Activated CD8-positive, alpha-beta memory T cell treated with anti-CD3 and anti-CD28 coated beads, Interleukin-2, amount 10 ng/mL, durations not matched to agents 7 days and 5 days (primary cell): Measurements from ENCODE around the gene MAN1B1. TPM values are rescaled to one million over a fixed set of nuclear protein-coding genes. Genes with fewer than 3 reads are reported as not detected.

ENCODE experiments used
- ATAC-seq: fragments of 150-1000 bp; cut with Tn5 transposase; one replicate; pipeline ENCODE4 v1.10.0; 2021; ENCODE audit warnings: moderate library complexity
- CTCF ChIA-PET: fragments of 350-600 bp; sonication (Branson Sonifier 250); formaldehyde crosslinking; loops from one replicate; lab custom pipeline; 2021; ENCODE audit warnings: antibody characterized with exemption; lab: Charles Lee
- DNase-seq: peaks from one replicate; pipeline ENCODE4 v3.0.0-alpha.2; 2020
- H3K27ac Mint-ChIP-seq: one replicate; pipeline ENCODE4 v1.8.0; 2021; ENCODE audit warnings: mild to moderate bottlenecking, mixed read lengths
- H3K27me3 Mint-ChIP-seq: one replicate; pipeline ENCODE4 v1.8.0; 2021; ENCODE audit warnings: mixed read lengths
- H3K36me3 Mint-ChIP-seq: one replicate; pipeline ENCODE4 v1.8.0; 2021; ENCODE audit warnings: mild to moderate bottlenecking, mixed read lengths
- H3K4me1 Mint-ChIP-seq: one replicate; pipeline ENCODE4 v1.8.0; 2021; ENCODE audit warnings: mixed read lengths
- H3K4me3 Mint-ChIP-seq: one replicate; pipeline ENCODE4 v1.8.0; 2021; ENCODE audit warnings: mild to moderate bottlenecking, moderate library complexity, mixed read lengths
- H3K9me3 Mint-ChIP-seq: one replicate; pipeline ENCODE4 v1.8.0; 2022; ENCODE audit warnings: low read depth, mixed read lengths
- total RNA-seq, 2 experiments: library from RNA; stranded (reverse); gene quantifications; one replicate each; pipeline ENCODE4 v1.2.3, GENCODE V29; 2021

The MAN1B1 gene
- total RNA-seq, 2 experiments from 2014 or later, result 43.8 to 60.6 TPM

- peak; percentile 89 for DNase-seq
- peaks cover 16% of the 10 kb centered on the region for H3K4me1 Mint-ChIP-seq
- no peaks in the 10 kb centered on the region for H3K36me3 Mint-ChIP-seq
- H3K27me3 Mint-ChIP-seq, result peaks cover 43% of the 10 kb centered on the region
- peak within 1 kb of the TSS; percentile 71 for H3K4me3 Mint-ChIP-seq
- H3K9me3 Mint-ChIP-seq, result no peaks in the 10 kb centered on the region
- ATAC-seq, result peak; percentile 82
- no peak within 1 kb of the TSS for H3K27ac Mint-ChIP-seq
- CTCF ChIA-PET, result interaction anchor here (0.6 to 5.5 kb wide), 45 partner anchors 10 to 316 kb away, joined by 3 to 183 read pairs (median 4); partner anchors contain the start of genes ABCA2, CLIC3, CYSRT1 and FBXW5
Measured at GRCh38 chr9:137046088-137046787, 40.5 kb upstream of the MAN1B1 start, which contains the start of gene NPDC1. Gene NPDC1, minus strand, starts transcription at chr9:137046177. Its CDS starts 188 bp downstream, at chr9:137045989.

DNA sequence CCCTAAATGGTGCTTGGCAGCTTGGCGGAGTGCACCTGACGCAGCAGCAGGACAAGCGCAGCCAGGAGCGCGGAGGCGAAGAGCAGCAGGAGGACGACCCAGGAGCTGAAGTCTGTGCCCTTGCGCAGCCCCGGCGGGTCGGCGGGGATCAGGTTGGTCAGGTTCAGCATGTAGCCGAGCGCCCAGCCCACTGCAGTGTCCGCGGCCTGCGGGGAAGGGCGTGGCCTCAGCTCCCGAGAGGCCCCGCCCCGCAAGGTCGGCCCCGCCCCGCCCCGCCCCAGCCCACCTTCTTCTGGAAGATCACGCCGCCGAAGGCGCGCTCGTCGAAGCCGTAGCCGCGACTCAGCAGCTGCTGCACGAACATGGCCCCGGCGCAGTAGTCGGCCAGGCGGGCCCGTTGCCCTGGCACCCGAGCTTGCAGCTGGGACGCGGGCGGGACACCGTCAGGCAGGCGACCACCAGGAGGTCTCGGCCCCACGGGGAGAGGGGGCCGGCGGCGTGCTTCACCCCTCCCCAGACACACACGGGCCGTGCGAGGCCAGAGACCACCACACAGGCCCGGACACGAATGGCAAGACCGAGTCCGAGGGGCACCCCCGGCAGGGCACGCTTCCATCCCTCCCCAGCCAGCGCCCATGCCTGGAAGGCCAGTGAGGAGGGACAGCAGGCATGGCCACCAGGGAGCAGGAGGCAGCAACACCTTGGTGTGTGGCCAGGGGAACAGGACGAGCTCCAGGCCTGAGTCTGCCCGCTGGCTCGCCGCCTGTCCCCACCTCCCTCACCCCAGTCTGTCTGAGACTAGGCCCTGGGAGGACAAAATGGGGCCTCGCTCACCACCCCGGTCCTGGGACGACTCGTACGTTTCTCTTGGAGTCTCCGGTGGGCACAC is 37.9 kb upstream of the MAN1B1 start:
- no peak overlapping the region for H3K27ac Mint-ChIP-seq
- no peak overlapping the region for H3K4me3 Mint-ChIP-seq
- DNase-seq (no peak), ATAC-seq (no peak)
- H3K27me3 Mint-ChIP-seq, result peaks cover 56% of the 10 kb centered on the region
- no peaks in the 10 kb centered on the region for H3K9me3 Mint-ChIP-seq
- H3K4me1 Mint-ChIP-seq, result peaks cover 15% of the 10 kb centered on the region
- H3K36me3 Mint-ChIP-seq, result no peaks in the 10 kb centered on the region
- CTCF ChIA-PET, result interaction anchor here (1.0 to 5.5 kb wide), 8 partner anchors 10 to 188 kb away, joined by 3 to 183 read pairs (median 6); partner anchors contain the start of genes RNF224 and SAPCD2

DNA sequence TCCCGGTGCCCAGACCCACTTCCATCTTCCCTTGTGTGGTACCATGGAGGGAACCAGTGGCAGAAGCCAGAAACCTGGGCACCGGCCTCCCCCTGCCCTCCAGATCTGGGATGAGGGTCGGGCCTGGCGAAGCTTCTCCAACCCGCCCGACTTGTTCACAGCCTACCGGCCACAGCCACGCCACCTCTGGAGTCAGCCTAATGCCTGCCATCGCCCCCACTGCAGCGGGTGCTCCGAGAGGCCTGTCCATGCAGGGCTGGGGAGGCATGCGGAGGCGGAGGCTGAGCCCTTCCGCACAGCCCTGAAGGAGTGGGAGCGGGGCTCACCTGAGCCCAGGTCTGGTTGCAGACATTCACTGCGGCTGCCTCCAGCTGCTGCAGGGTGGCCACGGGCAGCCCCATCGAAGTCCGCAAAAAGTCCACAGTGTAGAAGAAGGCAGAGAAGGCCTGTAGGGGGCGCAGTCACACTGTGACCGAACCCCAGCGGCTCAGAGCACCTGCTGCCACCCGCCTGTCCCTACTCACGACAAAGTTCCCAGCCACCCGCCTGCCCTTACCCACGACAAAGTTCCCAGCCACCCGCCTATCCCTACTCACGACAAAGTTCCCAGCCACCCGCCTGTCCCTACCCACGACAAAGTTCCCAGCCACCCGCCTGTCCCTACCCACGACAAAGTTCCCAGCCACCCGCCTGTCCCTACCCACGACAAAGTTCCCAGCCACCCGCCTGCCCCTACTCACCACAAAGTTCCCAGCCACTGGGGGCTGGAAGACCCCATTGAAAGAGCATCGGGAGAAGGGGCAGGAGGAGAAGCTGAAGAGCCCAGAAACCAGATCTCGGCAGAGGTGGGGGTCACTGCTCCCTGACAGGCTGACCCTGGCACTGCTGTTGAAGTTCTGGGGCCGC is 37.0 kb upstream of the MAN1B1 start:
- DNase-seq (peak; percentile 73), ATAC-seq (no peak)
- H3K36me3 Mint-ChIP-seq, result no peaks in the 10 kb centered on the region
- no peaks in the 10 kb centered on the region for H3K9me3 Mint-ChIP-seq
- H3K27me3 Mint-ChIP-seq, result peaks cover 51% of the 10 kb centered on the region
- CTCF ChIA-PET, result interaction anchor here (1.0 to 5.5 kb wide), 7 partner anchors 9 to 187 kb away, joined by 3 to 183 read pairs (median 6); partner anchors contain the start of genes RNF224 and SAPCD2
- H3K4me3 Mint-ChIP-seq, result no peak overlapping the region
- H3K27ac Mint-ChIP-seq, result no peak overlapping the region
- H3K4me1 Mint-ChIP-seq, result peaks cover 7% of the 10 kb centered on the region

- H3K27ac Mint-ChIP-seq, result no peak overlapping the region
- CTCF ChIA-PET, result interaction anchor here (1.4 to 5.5 kb wide), 2 partner anchors 18 to 186 kb away, joined by 3 to 183 read pairs; partner anchors contain the start of gene SAPCD2
- no peak for DNase-seq
- H3K9me3 Mint-ChIP-seq, result no peaks in the 10 kb centered on the region
- H3K27me3 Mint-ChIP-seq, result peaks cover 46% of the 10 kb centered on the region
- peaks cover 3% of the 10 kb centered on the region for H3K4me1 Mint-ChIP-seq
- H3K36me3 Mint-ChIP-seq, result no peaks in the 10 kb centered on the region
- ATAC-seq, result no peak
- no peak overlapping the region for H3K4me3 Mint-ChIP-seq
Measured at GRCh38 chr9:137050570-137050969, 36.2 kb upstream of the MAN1B1 start.

DNA sequence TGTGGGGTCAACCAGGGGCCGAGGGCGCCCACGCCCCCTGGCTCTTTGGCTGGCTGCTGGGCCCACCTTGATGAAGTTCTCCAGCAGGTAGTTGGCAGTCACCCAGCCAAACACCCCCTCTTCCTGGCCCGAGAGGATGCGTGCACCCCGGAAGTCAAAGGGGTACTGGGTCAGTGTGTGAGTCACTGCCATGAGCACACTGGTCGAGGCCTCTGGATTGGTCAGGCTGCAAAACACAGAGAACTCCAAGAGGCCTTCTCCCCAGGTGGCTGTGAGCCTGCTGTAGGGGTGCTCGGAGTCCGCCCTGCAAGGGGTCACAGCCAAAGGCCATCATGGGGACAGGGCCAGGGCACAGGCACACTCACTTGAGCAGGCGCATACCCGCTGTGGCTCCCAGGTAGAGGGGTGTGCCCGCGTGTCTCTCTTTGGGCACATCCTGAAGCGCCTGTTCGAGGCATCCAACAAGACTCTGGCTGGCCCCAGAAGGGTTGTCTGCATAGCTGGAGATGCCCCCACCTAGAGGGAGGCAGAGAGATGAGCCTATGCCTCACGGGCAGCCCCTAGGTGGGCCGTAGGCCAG is 35.5 kb upstream of the MAN1B1 start:
- Mint-ChIP-seq H3K9me3 (no peaks in the 10 kb centered on the region), H3K4me1 (peaks cover 3% of the 10 kb centered on the region), H3K36me3 (no peaks in the 10 kb centered on the region), H3K27me3 (peaks cover 46% of the 10 kb centered on the region), H3K27ac (no peak overlapping the region), H3K4me3 (no peak overlapping the region)
- ATAC-seq (no peak), DNase-seq (no peak)
- CTCF ChIA-PET, result interaction anchor here (2.1 to 5.5 kb wide), 2 partner anchors 12 to 17 kb away, joined by 5 to 183 read pairs; partner anchors contain the start of gene SAPCD2

DNA sequence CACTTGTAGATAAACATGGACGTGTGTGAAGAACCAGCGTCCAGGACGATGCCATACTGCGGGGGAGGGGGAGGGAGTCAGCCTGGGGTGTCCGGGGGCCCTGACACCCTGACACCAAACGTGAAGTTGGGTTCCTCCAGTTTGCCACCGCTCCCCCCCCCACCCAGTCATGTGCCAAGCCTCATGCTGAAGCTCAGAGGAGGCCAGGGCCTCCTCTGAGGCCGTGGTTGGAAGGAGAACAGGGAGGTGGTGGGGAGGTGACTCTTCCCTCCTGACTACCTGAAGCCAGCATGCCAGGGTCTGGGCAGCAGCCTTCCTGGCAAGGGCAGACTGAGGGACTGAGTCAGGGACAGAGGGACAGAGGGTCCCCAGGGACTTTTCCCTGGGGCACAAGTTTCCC is 34.5 kb upstream of the MAN1B1 start:
- CTCF ChIA-PET, result interaction anchor here (0.9 to 2.3 kb wide), 8 partner anchors 11 to 325 kb away, joined by 3 to 13 read pairs (median 5); partner anchors contain the start of genes AJM1 and SAPCD2

DNA sequence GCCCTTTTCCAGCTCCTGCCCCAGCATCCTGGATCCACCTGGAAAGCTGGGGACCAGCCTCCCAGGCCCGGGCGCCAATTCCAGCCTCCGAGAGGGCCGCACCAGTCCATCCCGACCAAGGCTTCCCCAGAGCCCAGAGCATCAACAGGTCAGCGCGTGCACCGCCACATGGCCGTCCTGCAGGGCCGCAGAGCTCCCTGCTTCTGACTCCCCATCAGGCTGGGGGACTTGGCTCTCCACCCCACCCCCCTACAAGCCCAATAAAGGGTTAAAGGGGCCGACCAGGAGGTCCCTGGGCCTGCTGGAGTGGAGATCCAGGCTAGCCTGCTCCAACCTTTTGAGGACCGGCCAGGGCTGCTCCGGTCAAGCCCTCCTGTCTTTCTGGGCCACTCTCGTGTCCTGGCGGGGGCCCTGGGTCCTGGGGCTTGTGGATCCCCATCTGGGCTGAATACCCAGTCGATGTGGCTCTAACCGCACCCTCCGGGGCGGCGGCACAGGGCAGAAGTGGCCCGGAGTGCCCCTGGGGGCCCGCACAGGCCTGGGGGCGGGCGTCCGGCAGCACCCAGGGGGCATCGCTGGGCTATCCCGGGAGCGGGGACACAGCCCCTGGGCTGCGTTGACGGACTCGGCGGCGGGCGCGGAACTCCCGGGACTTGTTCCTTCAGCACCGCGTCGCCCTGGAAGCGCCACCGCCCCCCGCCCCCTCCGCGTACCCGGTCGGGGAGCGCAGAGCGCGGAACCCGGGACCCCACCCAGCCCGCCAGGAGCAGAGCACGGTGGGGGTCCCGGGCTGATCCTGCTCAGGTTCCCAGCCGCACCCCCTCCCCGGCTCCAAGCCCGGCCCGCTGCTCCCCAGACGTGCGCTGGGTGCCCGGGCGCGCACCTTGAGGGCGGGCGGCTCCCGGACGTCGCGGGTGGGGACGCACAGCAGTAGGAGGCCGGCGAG is 33.5 kb upstream of the MAN1B1 start:
- DNase-seq, result no peak
- no peak overlapping the region for H3K4me3 Mint-ChIP-seq
- no peak overlapping the region for H3K27ac Mint-ChIP-seq
- H3K36me3 Mint-ChIP-seq, result no peaks in the 10 kb centered on the region
- CTCF ChIA-PET, result interaction anchor here (0.9 to 2.3 kb wide), 8 partner anchors 10 to 326 kb away, joined by 3 to 13 read pairs (median 5); partner anchors contain the start of genes AJM1 and SAPCD2
- H3K9me3 Mint-ChIP-seq, result no peaks in the 10 kb centered on the region
- ATAC-seq, result peak; percentile 3
- no peaks in the 10 kb centered on the region for H3K4me1 Mint-ChIP-seq
- peaks cover 32% of the 10 kb centered on the region for H3K27me3 Mint-ChIP-seq

More for the DNA sequence above, 34.5 kb upstream of the MAN1B1 start:
- no peak for ATAC-seq
- H3K4me1 Mint-ChIP-seq, result no peaks in the 10 kb centered on the region
- peaks cover 36% of the 10 kb centered on the region for H3K27me3 Mint-ChIP-seq
- no peak overlapping the region for H3K4me3 Mint-ChIP-seq
- no peaks in the 10 kb centered on the region for H3K9me3 Mint-ChIP-seq
- no peak overlapping the region for H3K27ac Mint-ChIP-seq
- no peaks in the 10 kb centered on the region for H3K36me3 Mint-ChIP-seq
- no peak for DNase-seq

DNA sequence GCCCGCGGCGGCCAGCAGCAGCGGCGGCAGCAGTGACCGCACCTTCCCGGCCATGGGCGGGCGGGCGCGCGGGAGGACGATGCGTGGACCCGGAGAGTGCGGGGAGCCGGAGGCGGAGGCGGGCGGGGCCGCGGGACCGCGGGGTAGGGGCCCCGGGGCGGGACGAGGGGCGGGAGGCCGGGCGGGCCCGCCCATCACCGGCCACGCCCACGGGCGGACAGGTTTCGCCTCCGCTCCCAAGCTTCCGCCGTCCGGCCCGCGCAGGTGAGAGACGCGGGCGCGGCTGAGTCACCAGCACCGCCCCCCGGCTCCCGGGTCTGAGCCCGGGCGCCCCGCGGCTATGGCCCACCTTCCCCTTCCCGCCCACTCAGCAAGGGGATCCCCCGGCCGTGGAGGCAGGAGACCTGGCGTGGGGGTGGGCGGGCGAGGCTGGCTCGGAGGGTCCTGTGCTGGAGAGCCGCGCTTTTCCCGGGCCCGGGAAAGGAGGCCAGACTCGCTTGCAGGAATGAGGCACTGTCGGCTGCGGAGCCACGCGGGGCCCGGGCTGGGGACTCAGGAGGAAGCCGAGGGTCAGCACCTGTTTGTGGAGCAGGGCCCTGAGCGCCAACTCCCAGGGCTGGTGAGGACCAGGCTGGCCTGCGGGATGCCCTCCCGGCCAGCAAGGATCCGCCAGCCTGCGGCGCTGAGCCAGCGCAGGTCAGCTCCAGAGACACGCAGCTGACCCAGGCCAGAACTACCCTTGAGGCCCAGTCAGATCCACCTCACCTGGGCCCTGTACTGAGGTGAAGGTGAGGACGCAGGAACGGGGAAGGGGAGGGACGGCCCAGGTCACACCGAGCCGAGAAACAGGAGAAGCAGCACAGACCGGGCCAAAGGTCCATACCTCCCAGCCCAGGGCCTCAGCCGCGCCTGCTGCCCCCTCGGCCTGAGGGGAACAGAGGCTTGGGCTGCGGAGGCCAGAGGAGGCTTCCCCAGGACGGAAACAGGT is 32.5 kb upstream of the MAN1B1 start, which contains the start of gene ENTPD2:
Gene ENTPD2, minus strand, starts transcription at position 118 of the 988 bp plus-strand sequence. Its CDS starts 64 bp downstream, at position 54.
- peaks cover 35% of the 10 kb centered on the region for H3K27me3 Mint-ChIP-seq
- CTCF ChIA-PET, result interaction anchor here (2.3 to 2.5 kb wide), 2 partner anchors 13 to 19 kb away, joined by 10 to 13 read pairs; no protein-coding TSS in a partner anchor
- ATAC-seq (peak; percentile 62), DNase-seq (no peak)
- no peaks in the 10 kb centered on the region for H3K36me3 Mint-ChIP-seq
- peaks cover 2% of the 10 kb centered on the region for H3K4me1 Mint-ChIP-seq
- H3K4me3 Mint-ChIP-seq, result no peak within 1 kb of the TSS
- no peaks in the 10 kb centered on the region for H3K9me3 Mint-ChIP-seq
- H3K27ac Mint-ChIP-seq, result no peak within 1 kb of the TSS

GRCh38 chr9:137054932-137055384 is 31.8 kb upstream of the MAN1B1 start:
- Mint-ChIP-seq H3K27ac (no peak overlapping the region), H3K4me1 (peaks cover 2% of the 10 kb centered on the region), H3K9me3 (no peaks in the 10 kb centered on the region), H3K36me3 (no peaks in the 10 kb centered on the region), H3K27me3 (peaks cover 28% of the 10 kb centered on the region), H3K4me3 (no peak overlapping the region)
- CTCF ChIA-PET, result interaction anchor here (1.5 to 6.2 kb wide), 4 partner anchors 8 to 26 kb away, joined by 8 to 47 read pairs (median 10); partner anchors contain the start of genes NPDC1 and SAPCD2
- DNase-seq, result no peak
- no peak for ATAC-seq
